NK-92 treated with Interleukin-12 subunit alpha and Interleukin-12 subunit beta, amount 100 ng/mL, for 24 hours (cell line): ENCODE results near the gene PDXDC1.
"Not testable (repeated sequence)": the region's sequence is repeated elsewhere in the genome, so short reads cannot be mapped to it uniquely, and the experiment has no call there.

Experiments
- DNase-seq: peaks from one replicate; lab custom pipeline; 2025; lab: John Stamatoyannopoulos, UW

PDXDC1 gene

DNA sequence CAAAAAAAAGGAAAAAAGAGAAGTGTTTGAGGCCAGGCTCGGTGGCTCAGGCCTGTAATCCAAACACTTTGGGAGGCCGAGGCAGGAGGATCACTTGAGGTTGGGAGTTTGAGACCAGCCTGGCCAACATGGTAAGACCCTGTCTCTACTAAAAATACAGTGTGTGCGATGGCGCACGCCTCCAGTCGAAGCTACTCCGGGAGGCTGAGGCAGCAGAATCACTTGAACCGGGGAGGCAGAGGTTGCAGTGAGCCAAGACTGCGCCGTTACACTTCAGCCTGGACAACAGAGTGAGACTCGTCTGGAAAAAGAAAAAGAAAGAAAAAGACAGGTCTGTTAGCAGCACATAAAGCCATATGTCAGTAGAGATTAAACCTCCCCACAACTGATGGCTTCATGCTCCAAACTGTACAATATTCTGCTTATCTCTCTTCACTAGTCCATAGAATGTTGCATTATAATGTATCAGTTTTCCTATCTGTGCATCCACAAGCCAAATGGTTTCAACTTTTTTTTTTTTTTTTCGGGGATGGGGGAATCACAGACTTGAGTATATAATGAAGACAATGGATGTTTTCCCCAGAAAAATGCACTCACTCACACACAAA, 3.1 kb upstream of the PDXDC1 start:
- DNase-seq: not testable (repeated sequence)

DNA sequence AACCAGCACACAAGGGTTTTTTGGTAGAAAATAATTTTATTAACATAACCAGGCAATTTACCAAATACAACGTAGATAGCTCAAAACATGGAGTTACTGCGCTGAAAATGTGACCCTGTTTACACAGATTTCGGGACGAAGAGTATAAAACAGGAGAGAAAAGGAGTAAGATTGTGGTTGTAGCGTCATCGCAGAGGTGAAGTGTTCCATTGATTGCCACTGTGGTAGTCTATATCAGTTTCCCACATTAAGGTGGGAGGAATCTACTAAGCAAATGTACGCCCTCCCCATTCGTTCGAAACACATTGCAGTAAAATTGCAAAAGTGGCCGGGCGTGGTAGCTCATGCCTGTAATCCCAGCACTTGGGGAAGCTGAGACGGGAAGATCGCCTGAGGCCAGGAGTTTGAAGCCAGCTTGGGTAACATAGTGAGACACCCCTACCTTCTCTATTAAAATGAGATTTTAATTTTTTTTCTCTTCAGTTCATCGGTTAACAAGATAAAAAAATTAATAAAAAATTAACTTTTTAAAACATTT, 972 bp upstream of the PDXDC1 start:
- not testable (repeated sequence) for DNase-seq

DNA sequence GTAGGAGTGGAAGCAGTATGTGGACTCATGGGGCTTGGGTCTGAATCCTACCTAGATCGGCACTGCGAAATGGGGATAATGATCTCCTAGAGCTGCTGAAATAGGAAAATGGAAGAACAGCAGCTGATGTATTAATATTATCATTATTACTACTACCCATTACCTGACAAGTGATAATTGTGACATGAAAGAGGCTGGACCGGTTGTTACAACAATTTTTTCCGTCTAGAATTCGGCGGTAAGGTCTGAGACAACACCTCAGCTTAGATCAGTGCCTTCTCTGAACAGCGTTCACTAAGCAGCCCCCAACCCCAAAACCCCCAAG, 533 bp upstream of the PDXDC1 start:
- not testable (repeated sequence) for DNase-seq

DNA sequence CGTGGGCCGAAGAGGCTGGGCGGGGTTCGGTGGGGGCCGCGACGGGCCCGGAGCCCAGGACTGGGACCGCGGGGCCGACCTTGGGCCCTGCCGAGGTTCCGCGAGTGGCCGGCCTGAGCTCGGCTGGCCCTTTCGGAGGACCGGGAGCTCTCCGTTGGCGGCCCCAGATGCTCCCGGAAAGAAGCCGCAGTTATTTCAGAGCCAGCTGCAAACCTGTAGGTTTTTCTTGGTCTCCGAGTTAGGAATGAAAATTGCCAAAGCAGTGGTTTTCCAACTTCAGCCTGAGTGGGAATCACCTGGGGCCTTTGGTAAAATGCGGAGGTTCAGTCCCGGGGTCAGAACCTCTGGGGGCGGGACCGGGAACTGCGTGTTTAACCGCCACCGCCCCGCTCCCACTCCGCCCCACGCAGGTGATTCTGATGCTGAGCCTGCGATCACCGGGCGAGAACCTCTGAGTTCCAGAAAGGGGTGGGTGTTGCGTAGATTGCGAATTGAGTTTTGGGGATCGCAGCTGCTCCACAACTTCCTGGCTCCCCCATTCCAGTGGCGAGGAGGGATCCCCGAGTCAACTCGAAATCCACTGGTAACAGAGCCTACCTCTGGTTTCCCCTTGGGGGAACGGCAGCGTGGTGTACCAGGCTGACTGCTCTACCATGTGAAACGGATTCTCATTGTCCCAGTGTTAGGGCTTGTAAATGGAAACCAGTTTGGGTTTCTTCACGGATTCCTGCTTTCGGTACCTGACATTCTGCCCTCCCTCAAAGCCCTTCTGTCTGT, 780 bp downstream of the PDXDC1 start:
- DNase-seq: not testable (repeated sequence)

DNA sequence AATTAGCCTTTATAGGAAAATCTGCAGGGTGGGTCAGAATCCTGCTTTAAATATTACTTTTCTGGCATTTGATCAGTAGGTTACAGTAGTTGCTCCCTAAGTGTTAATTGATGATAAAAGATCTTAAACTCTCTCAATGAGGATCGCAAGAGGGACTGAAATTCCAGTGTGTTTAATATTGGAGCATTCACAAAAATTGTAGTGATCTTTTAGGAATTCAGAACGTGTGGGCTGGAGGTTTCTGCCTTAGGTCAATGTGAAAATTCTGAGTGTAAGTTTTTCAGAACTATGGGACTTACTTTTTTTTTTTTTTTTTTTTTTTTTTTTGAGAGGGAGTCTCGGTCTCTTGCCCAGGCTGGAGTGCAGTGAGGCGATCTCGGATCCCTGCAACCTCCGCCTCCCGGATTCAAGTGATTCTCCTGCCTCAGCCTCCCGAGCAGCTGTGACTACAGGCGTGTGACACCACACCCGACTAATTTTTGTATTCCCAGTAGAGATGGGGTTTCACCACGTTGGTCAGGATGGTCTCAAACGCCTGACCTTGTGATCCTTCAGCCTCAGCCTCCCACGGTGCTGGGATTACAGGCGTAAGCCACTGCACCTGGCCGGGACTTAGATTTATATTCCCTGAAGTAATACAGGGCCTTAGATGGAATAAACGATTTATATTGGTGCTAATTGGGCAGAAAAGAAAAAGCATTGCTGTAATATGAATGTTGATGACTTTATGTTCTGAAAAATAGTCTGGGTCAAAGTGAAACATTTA, 2.3 kb downstream of the PDXDC1 start:
- not testable (repeated sequence) for DNase-seq

DNA sequence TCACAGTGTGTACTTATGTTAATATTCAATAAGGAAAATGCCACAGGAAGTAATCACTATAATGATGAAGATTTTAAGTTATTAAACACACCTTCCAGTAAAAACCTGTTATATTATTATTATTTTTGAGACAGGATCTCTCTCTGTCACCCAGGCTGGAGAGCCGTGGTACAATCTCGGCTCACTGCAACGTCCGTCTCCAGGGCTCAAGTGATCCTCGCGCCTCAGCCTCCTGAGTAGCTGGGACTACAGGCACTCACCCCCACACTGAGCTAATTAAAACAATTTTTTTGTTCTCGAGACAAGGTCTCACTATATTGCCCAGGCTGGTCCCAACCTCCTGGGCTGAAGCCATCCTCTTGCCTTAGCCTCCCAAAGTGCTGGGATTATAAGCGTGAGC, 3.5 kb downstream of the PDXDC1 start:
- DNase-seq: not testable (repeated sequence)

DNA sequence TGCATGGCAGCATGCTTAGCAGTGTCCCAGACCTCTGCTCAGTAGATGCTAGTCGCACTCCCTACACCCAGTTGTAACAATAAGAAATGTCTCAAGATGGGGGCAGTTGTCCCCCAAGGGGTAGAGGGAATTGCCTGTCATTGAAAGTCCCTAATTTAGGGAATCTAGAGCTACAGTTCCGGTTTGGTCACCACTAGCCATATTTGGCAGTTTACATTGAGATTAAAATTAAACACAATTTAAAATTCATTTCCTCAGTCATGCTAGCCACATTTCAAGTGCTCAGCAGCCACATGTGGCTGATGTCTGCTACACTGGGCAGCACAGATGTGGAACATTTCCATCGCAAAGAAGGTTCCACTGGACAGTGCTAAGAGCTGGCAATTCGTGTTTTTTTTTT, 4.1 kb downstream of the PDXDC1 start:
- not testable (repeated sequence) for DNase-seq

DNA sequence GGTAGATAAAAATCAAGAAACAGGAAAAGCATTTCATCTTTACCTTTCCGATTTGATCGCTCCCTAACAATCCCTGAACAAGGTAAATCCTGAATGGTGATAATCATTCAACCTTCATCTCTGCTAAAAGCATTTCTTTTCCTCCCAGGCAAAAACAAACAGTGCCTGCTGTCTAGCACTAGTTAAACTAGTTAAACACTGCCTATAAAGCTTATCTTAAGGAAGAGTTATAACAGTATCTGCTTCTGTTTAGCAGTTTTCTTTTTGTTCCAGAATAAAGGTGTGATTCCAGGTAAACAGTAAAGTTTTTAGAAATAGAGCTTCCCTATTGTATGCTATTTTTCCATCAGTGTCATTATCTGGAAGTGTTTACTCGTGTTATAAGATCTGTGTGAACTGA, 6.4 kb downstream of the PDXDC1 start:
- not testable (repeated sequence) for DNase-seq

DNA sequence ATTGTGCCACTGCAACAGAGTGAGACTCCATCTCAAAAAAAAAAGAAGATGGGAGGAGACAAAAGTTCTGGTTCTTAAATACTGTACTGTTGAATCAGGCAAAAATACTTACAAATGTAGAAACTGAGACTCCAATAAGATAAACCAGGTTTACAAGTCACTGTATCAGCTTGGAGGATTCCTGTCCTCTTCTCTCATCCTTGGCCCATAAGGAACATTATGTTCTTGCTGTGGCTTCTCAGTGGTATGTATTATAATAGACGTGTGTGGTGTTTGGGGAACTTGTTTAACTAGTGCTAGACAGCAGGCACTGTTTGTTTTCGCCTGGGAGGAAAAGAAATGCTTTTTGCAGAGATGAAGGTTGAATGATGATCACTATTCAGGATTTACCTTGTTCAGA, 7.7 kb downstream of the PDXDC1 start:
- not testable (repeated sequence) for DNase-seq

DNA sequence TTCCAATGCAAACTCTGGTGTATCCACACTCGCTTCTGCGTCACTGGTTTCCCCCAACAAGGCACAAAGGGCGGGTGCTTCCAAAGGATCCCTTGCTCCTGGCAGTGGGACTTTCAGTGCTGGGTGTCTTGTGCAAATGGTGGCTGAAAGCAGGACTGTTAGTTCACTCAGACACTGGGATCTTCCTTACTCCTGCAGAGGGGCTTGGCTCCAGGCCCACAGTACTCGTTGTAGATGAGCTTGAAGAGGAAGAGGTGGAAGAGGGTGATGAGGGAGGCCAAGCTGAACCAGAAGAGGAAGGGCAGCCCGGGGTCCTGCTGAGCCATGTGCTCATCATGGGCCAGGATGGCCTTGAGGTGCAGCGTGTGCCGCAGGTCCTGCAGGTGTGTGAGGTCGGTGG, 13.3 kb downstream of the PDXDC1 start:
- not testable (repeated sequence) for DNase-seq

DNA sequence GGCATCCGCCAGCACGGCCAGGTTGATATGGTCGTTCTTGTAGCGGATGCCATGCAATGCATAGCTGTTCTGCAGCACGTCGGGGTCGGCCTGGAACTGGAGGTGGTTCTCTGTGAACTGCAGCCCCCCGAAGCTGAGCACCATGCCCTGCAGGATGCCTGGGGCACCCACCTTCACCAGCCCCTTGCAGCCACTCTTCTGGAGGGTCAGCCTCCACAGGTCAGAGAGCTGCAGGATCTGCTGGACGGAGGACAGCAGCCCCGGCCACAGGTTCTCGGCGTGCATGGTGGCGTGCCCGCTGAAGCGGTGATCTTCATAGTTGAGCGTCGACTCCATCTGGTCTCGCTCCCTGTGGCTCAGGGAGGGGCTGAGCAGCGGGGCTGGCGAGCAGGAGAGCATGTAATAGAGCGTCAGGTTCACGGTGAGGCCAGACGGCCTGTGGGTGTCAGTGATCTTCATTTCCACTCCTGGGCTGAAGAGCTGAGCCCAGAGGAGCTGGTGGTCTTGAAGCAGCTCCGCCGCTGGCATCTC, 13.9 kb downstream of the PDXDC1 start:
- DNase-seq: not testable (repeated sequence)

DNA sequence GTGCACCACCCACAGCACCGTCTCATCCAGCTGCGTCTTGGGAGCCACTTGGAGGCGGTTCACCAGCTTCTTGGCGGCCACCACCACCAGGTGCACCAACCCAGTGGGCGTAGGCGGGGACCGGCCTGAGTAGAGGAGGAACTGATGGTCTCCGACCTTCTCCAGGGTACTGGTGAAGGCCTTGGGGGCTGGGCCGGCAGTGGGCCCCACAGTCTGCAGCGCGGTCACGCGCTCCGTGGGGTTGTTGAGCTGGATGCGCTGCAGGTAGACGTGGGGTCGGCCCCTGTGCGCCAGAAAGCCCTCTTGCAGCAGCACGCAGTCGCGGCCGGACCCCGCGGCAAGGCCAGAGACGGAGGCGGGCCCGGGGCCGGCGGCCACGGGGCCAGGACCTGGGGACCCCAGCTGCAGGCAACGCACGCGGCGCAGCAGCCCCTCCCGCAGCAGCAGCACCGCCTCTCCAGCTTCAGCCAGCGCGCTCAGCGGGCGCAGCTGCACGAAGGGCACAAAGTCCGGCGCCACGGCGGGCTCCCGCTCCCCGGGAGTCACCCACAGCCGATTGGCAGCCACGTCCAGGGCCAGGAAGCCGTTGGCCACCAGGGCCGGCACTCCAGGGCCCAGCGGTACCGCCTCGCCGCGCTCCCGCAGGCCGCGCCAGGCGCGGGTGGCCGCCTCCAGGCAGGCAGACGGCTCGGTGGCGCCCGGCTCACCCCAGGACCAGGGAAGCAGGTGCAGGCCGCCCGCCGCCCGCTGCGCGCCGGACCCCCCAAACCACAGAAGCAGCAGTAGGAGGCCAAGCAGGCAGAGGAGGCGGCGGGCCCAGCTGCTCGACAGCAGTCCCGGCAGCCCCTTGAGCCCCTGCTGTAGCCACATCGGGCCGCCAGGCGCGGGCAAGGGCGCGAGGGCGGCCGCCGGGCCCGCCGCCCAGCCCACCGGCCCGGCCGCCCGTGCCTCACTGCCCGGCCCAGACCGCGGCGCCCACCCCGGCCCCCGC, 14.8 kb downstream of the PDXDC1 start:
- DNase-seq: not testable (repeated sequence)

DNA sequence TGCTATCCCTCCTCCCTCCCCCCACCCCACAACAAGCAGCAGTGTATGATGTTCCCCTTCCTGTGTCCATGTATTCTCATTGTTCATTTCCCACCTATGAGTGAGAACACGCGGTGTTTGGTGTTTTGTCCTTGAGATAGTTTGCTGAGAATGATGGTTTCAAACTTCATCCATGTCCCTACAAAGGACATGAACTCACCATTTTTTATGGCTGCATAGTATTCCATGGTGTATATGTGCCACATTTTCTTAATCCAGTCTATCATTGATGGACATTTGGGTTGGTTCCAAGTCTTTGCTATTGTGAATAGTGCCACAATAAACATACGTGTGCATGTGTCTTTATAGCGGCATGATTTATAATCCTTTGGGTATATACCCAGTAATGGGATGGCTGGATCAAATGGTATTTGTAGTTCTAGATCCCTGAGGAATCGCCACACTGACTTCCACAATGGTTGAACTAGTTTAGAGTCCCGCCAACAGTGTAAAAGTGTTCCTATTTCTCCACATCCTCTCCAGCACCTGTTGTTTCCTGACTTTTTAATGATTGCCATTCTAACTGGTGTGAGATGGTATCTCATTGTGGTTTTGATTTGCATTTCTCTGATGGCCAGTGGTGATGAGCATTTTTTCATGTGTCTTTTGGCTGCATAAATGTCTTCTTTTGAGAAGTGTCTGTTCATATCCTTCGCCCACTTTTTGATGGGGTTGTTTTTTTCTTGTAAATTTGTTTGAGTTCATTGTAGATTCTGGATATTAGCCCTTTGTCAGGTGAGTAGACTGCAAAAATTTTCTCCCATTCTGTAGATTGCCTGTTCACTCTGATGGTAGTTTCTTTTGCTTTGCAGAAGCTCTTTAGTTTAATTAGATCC, 18.7 kb downstream of the PDXDC1 start:
- DNase-seq: not testable (repeated sequence)

DNA sequence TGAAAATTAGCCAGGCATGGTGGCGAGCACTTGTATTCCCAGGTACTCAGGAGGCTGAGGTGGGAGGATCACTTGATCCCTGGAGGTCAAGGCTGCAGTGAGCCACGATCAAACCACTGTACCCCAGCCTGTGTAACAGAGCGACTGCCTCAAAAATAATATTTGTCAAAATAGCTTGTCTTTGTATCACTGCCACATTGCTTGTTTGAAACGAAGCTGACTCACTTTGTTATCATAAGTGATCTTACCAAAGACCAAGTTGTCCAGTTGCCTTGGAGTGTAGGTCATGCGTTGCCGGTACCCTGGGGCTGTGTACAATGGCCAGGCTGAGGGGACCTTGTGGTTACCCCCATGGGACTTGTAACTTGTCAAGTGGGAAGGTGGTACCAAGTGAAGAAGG, 21.9 kb downstream of the PDXDC1 start:
- not testable (repeated sequence) for DNase-seq

DNA sequence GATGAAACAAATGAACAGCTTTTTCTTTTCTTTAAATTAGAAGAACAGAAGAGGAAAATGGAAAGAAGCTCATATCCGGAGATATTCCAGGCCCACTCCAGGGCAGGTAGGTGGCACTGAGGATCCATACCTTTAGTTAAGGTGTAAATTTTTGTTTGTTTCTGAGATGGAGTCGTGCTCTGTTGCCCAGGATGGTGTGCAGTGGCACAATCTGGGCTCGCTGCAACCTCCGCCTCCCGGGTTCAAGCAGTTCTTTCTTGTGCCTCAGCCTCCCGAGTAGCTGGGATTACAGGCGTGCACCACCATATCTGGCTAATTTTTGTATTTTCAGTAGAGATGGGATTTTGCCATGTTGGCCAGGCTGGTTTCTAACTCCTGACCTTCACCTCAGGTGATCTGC, 23.5 kb downstream of the PDXDC1 start:
- not testable (repeated sequence) for DNase-seq

DNA sequence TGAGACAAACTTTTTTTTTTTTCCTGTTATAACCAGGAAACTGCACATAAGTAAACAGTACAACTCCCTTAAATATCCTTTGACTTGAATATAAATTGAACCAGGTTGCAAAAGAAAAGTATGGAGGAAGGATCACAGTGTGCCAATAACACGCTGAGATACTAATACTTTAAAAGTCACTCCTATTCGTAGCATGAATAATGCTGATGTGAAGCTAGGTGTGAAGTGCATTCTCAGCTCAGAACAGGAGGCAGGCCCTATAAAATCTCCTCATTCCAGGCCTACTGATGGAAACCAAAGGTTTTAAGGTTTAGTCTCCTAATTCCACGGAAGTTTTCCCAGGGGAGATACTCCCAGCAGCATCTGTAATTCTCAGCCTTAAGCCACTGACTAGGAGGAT, 25.0 kb downstream of the PDXDC1 start:
- not testable (repeated sequence) for DNase-seq

DNA sequence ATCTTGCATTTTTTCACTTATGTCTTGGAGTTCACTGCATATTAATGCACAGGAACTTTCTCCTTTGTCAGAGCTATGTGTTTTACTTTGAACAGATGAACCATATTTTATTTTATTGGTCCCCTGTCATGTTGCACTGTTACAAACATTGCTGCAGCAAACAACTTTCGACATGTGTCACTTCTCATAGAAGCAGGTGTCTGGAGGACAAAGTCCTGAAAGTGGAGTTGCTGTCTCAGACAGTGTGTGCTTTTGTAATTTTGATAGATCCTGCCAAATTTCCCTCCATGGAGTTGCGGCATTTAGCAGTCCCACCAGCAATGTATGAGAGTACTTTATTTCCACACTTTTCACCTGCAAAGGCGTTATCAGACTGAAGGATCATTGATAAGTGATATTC, 27.6 kb downstream of the PDXDC1 start:
- DNase-seq: not testable (repeated sequence)

DNA sequence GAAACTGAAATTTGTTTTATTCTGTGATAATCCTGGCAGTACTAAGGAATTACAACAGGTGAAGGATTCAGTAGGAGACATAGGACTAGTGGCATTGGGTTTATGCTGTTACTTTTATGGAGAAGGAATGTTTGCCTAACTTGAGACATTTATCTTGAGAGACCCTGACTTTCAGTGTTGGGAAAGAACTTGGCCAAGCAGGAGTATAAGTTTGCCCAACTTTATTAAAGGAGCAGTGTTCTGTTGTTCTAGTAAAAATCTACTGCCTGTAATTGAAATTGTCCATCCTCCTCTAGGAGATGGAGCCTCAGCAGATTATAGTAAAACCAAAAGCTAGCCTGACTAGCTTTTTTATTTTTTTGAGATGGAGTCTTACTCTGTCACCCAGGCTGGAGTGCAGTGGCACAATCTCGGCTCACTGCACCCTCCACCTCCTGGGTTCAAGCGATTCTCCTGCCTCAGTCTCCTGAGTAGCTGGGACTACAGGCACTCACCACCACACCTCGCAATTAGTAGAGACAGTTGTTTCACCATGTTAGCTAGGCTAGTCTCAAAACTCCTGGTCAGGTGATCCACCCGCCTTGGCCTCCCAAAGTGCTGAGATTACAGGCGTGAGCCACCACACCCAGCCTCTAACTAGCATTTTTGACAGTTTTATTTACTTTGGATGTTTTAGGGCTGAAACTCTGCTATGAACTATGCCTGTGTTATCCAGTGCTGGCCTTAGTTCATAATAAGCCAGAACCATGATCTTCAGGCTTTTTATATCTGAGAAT, 30.7 kb downstream of the PDXDC1 start:
- not testable (repeated sequence) for DNase-seq

DNA sequence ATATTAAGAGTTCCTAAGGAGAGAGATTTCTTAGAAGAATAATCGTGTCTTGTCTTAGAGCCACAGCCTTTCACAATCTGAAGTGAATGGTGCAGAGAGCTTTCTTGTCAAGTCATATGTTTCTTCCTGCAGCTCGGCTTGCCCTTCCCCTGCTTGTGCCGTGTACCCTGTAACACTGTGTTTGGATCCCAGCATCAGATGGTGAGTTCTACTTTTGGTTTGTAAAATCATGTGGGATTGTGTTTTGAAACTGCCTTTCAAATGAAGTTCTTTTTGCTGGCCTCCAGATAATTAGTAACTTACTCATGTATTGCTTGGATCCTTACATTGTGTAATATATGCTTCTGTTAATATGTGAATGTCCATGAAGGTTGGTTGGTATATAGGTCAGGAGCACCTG, 33.8 kb downstream of the PDXDC1 start:
- DNase-seq: not testable (repeated sequence)
